Smooth muscle cell of the umbilical artery (primary cell): Measurements from ENCODE around the gene NALF2. TPM values are rescaled to one million over a fixed set of nuclear protein-coding genes. Genes with fewer than 3 reads are reported as not detected.

Experiments used
- total RNA-seq: library from RNA; depleted of rRNA; stranded (reverse); fragments of >200 nt; gene quantifications from 2 replicates; pipeline ENCODE4 v1.2.3, GENCODE V29; 2014

The NALF2 gene
- total RNA-seq, result not detected in 2 replicates

GRCh38 chrX:69503782-69504625 is at the start of gene NALF2:
NALF2 (plus strand) TSS chrX:69504326; CDS start chrX:69505283, 957 bp downstream.

Other genes with a start within 250 kb of the NALF2 start
- under 0.01 and 0.23 TPM in 2 replicates for gene EDA, start 111.8 kb downstream of the NALF2 start, total RNA-seq